Neural progenitor cell (in vitro differentiated cells): Measurements from ENCODE around the gene MTFR2. TPM values are rescaled to one million over a fixed set of nuclear protein-coding genes. Genes with fewer than 3 reads are reported as not detected.

Experiments
- DNase-seq: peaks from one replicate; pipeline ENCODE4 v3.0.0-alpha.2; 2016; ENCODE audit warnings: low spot score
- H2AFZ ChIP-seq: fragments of 200-600 bp; sonication (generic); replicated peaks from 2 replicates; pipeline ENCODE4 v1.6.1; 2016; ENCODE audit warnings: antibody characterized with exemption
- H3F3A ChIP-seq: fragments of 200-600 bp; sonication (generic); 2 replicates; pipeline ENCODE4 v1.6.1; 2016; ENCODE audit warnings: antibody characterized with exemption, low read depth
- H3K27ac ChIP-seq: fragments of 200-600 bp; sonication (generic); 2 replicates; pipeline ENCODE4 v1.5.1; 2016; ENCODE audit warnings: mild to moderate bottlenecking
- H3K27me3 ChIP-seq: fragments of 200-600 bp; sonication (generic); 2 replicates; pipeline ENCODE4 v1.6.1; 2016; ENCODE audit warnings: mild to moderate bottlenecking, moderate library complexity
- H3K36me3 ChIP-seq: fragments of 200-600 bp; sonication (generic); 2 replicates; pipeline ENCODE4 v1.5.1; 2016
- H3K4me1 ChIP-seq: fragments of 200-600 bp; sonication (generic); 2 replicates; pipeline ENCODE4 v1.6.1; 2016; ENCODE audit warnings: mixed run types
- H3K4me2 ChIP-seq: fragments of 200-600 bp; sonication (generic); 2 replicates; pipeline ENCODE4 v1.6.1; 2016
- H3K4me3 ChIP-seq: fragments of 200-600 bp; sonication (generic); 2 replicates; pipeline ENCODE4 v1.5.1; 2016
- H3K79me2 ChIP-seq: fragments of 200-600 bp; sonication (generic); 2 replicates; pipeline ENCODE4 v1.6.1; 2016; ENCODE audit warnings: low read depth
- H3K9ac ChIP-seq: fragments of 200-600 bp; sonication (generic); 2 replicates; pipeline ENCODE4 v1.6.1; 2016
- H3K9me3 ChIP-seq: fragments of 200-600 bp; sonication (generic); 2 replicates; pipeline ENCODE4 v1.5.1; 2016; ENCODE audit warnings: low read depth
- H4K20me1 ChIP-seq: fragments of 200-600 bp; sonication (generic); 2 replicates; pipeline ENCODE4 v1.6.1; 2016; ENCODE audit warnings: low read depth
- H3K27ac Mint-ChIP-seq: 3 replicates; pipeline ENCODE4 v1.8.0; 2021; ENCODE audit warnings: mixed read lengths
- H3K27me3 Mint-ChIP-seq: 2 replicates; pipeline ENCODE4 v1.8.0; 2022; ENCODE audit warnings: low read depth, mild to moderate bottlenecking, inconsistent platforms, moderate library complexity, mixed read lengths; ENCODE audit not compliant: insufficient read depth
- H3K36me3 Mint-ChIP-seq: 3 replicates; pipeline ENCODE4 v1.8.0; 2021; ENCODE audit warnings: mixed read lengths
- H3K4me1 Mint-ChIP-seq: 3 replicates; pipeline ENCODE4 v1.8.0; 2021; ENCODE audit warnings: mixed read lengths
- H3K4me3 Mint-ChIP-seq: 3 replicates; pipeline ENCODE4 v1.8.0; 2021; ENCODE audit warnings: mild to moderate bottlenecking, moderate library complexity, mixed read lengths
- H3K9me3 Mint-ChIP-seq: 3 replicates; pipeline ENCODE4 v1.8.0; 2020; ENCODE audit warnings: mixed read lengths
- CTCF ChIP-seq: fragments of 200-600 bp; sonication (generic); IDR thresholded peaks from 2 replicates; pipeline ENCODE4 v1.5.1; 2017; ENCODE audit warnings: antibody characterized with exemption, mild to moderate bottlenecking
- EZH2 ChIP-seq: fragments of 200-600 bp; sonication (generic); IDR thresholded peaks from 2 replicates; pipeline ENCODE4 v1.6.1; 2017; ENCODE audit warnings: antibody characterized with exemption, mild to moderate bottlenecking, moderate library complexity
- EZH2phosphoT487 ChIP-seq: fragments of 200-600 bp; sonication (generic); IDR thresholded peaks from 2 replicates; pipeline ENCODE4 v1.6.1; 2017; ENCODE audit warnings: antibody characterized with exemption
- total RNA-seq: library from RNA; depleted of rRNA; stranded (reverse); fragments of >200 nt; gene quantifications from 2 replicates; pipeline ENCODE4 v1.2.3, GENCODE V29; 2015; ENCODE audit warnings: low replicate concordance

Gene MTFR2
- total RNA-seq, 1 donor from 2014 or later: 12.6 TPM

GRCh38 chr6:136181512-136181833 is 68.6 kb downstream of the MTFR2 start:
- H3K79me2 ChIP-seq: no peaks in the 10 kb centered on the region
- DNase-seq: no peak
- H2AFZ ChIP-seq: no peak overlapping the region
- no peaks in the 10 kb centered on the region for H3K4me1 ChIP-seq
- H3K36me3 Mint-ChIP-seq: no peaks in the 10 kb centered on the region
- TF ChIP-seq CTCF: no peak
- TF ChIP-seq EZH2: no peak
- TF ChIP-seq EZH2phosphoT487: no peak
- H3F3A ChIP-seq: no peaks in the 10 kb centered on the region
- H3K27ac ChIP-seq: no peak overlapping the region
- no peak overlapping the region for H3K4me3 Mint-ChIP-seq
- no peak overlapping the region for H3K4me3 ChIP-seq
- no peaks in the 10 kb centered on the region for H3K27me3 ChIP-seq
- no peaks in the 10 kb centered on the region for H3K27me3 Mint-ChIP-seq
- no peaks in the 10 kb centered on the region for H3K36me3 ChIP-seq
- no peaks in the 10 kb centered on the region for H3K9me3 Mint-ChIP-seq
- H4K20me1 ChIP-seq: no peaks in the 10 kb centered on the region
- no peak overlapping the region for H3K9ac ChIP-seq
- peaks cover 11% of the 10 kb centered on the region for H3K4me1 Mint-ChIP-seq
- no peak overlapping the region for H3K4me2 ChIP-seq
- H3K27ac Mint-ChIP-seq: no peak overlapping the region
- H3K9me3 ChIP-seq: no peaks in the 10 kb centered on the region

Other genes starting within 250 kb of the MTFR2 start
- gene BCLAF1, start 39.5 kb upstream of the MTFR2 start, total RNA-seq: 127 and 190 TPM in 2 replicates